Mesodermal cell (in vitro differentiated cells): ENCODE data around the gene CTNNBIP1.

Source experiments
- H3K27ac ChIP-seq: 2 replicates; pipeline ENCODE4 v1.7.0; 2013; ENCODE audit warnings: mild to moderate bottlenecking, low read depth, low read length, moderate library complexity; ENCODE audit not compliant: severe bottlenecking
- H3K36me3 ChIP-seq: 2 replicates; pipeline ENCODE4 v1.7.1; 2013; ENCODE audit warnings: mild to moderate bottlenecking, low read length, moderate library complexity; ENCODE audit not compliant: control insufficient read depth, insufficient read depth
- H3K4me1 ChIP-seq: one replicate; pipeline ENCODE4 v1.7.1; 2013; ENCODE audit warnings: mild to moderate bottlenecking, low read length; ENCODE audit not compliant: insufficient read depth, control insufficient read depth, poor library complexity, severe bottlenecking
- H3K4me3 ChIP-seq: 2 replicates; pipeline ENCODE4 v1.7.0; 2013; ENCODE audit warnings: low read length, control low read depth, mild to moderate bottlenecking; ENCODE audit not compliant: insufficient read depth, poor library complexity, severe bottlenecking; ENCODE audit errors: extremely low read depth
- H3K9me3 ChIP-seq: 2 replicates; pipeline ENCODE4 v1.7.1; 2013; ENCODE audit warnings: mild to moderate bottlenecking, low read length, moderate library complexity; ENCODE audit not compliant: control insufficient read depth
- WGBS, 2 experiments: methylation state at CpG; one replicate each; pipeline ENCODE4 v1.1.5; 2013; ENCODE audit warnings: missing lambda C conversion rate in 2 of 2; ENCODE audit not compliant: insufficient coverage in 2 of 2; 5-methylcytosine and 5-hydroxymethylcytosine counted together

Gene CTNNBIP1

DNA sequence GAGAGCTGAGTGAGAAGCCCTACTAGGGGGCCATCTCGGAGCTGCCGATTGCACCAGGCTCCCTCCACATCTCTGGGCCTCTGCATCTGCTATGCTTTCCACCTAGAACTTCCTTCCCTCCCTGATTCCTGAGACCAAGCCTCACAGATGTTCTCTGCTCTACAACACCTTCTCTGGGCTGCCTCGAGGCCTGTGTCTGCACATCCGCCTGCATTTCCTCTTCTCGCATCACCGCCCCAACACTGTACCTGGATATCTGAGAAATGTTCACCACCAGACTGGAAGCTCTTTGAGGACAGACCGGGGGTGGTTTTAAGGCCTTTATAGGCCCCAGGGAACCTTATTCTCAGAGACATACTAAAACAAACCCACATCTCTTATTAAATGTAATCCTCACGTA lies 20.7 kb downstream of the CTNNBIP1 start:
- Histone ChIP-seq H3K27ac (peak overlapping the region; percentile 85), H3K4me1 (peaks cover 62% of the 10 kb centered on the region), H3K4me3 (no peak overlapping the region), H3K9me3 (no peaks in the 10 kb centered on the region), H3K36me3 (peaks cover 14% of the 10 kb centered on the region)
- 97 to 98% methylated on average over 6 to 7 of the region's 8 CpGs for WGBS, 2 experiments

DNA sequence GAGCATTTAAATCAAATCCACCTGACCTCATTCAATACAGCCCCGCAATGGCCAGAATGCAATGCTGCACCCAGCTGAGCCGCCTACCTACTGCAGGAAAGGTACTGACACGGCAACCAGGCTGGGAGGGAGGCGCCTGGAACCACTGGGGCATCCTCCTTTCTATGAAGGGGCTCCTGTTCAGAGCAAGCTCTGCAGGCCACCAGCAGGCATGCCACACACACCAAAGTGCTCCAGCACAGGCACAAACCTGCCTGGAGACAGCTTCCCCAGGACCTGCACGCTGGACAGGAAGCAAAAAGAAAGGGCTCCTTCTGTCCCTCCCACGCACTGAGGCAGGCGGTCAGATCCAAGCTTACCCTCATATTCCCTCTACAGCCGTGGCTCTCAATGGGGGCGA lies 21.2 kb downstream of the CTNNBIP1 start:
- Histone ChIP-seq H3K4me3 (no peak overlapping the region), H3K36me3 (peaks cover 14% of the 10 kb centered on the region), H3K9me3 (no peaks in the 10 kb centered on the region), H3K4me1 (peaks cover 56% of the 10 kb centered on the region), H3K27ac (peak overlapping the region; percentile 85)
- 82 to 92% methylated on average over 7 to 9 of the region's 9 CpGs for WGBS, 2 experiments

GRCh38 chr1:9887070-9887469 lies 23.0 kb downstream of the CTNNBIP1 start:
- H3K9me3 ChIP-seq = no peaks in the 10 kb centered on the region
- 97 to 100% methylated on average over 3 to 4 of the region's 4 CpGs for WGBS, 2 experiments
- H3K4me1 ChIP-seq = peaks cover 40% of the 10 kb centered on the region
- H3K27ac ChIP-seq = no peak overlapping the region
- no peak overlapping the region for H3K4me3 ChIP-seq
- peaks cover 14% of the 10 kb centered on the region for H3K36me3 ChIP-seq

DNA sequence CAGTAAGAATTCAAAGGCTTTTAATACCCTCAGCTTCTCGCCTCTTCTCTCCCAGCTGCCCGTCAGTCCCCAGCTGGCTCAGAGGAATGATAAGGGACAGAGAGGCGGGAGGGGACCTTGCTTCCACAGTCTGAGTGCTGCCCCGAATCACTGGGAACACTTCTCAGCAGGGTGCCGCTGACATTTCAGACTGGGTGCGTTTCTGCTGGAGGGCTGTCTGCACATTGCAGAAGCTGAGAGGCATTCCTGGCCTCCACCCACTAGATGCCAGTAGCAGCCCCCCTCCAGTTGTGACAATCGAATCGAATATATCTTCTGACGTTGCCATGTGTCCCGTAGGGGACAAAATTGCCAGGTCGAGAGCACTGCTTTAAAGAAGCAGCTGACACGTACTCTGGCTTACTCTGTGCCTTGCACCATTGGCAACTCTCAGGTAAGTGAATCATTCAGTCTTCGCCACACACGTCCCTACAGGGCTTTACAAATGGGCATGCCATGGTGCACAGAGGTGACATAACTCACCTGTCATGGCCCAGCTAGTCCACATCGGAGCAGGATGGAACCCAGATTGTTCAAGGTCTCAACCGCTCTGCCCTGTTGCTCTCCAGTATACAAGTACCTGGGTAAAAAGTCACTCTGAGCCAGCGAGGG lies 23.9 kb downstream of the CTNNBIP1 start:
- Histone ChIP-seq H3K9me3 (no peaks in the 10 kb centered on the region), H3K4me3 (no peak overlapping the region), H3K36me3 (peaks cover 14% of the 10 kb centered on the region), H3K4me1 (peaks cover 36% of the 10 kb centered on the region), H3K27ac (no peak overlapping the region)
- 83 to 86% methylated on average over 15 to 16 of the region's 17 CpGs for WGBS, 2 experiments

DNA sequence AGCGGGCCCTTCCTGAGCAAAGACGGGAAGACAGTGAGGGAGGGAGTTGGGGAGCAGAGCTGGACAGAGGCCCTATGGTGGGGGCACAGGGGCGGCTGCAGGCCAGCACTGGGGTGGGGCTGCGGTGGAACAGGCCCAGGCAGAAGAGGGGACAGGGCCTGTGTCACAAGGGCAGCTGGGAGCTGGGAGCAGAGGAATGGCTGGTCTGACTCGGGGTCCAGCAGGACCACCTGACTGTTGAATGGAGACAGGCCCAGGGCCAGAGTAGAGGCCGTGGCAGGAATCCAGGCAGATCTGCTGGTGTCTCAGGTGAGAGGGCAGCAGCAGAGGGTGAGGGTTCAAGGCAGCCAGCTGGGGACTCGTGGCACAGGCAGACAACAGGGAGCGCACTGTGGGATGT lies 25.3 kb downstream of the CTNNBIP1 start:
- peaks cover 14% of the 10 kb centered on the region for H3K36me3 ChIP-seq
- WGBS, 2 experiments = 93 to 95% methylated on average over 8 of the region's 8 CpGs
- H3K27ac ChIP-seq = no peak overlapping the region
- peaks cover 24% of the 10 kb centered on the region for H3K4me1 ChIP-seq
- no peaks in the 10 kb centered on the region for H3K9me3 ChIP-seq
- H3K4me3 ChIP-seq = no peak overlapping the region

- no peak overlapping the region for H3K4me3 ChIP-seq
- WGBS, 2 experiments = 88 to 91% methylated on average over 10 to 11 of the region's 11 CpGs
- H3K9me3 ChIP-seq = no peaks in the 10 kb centered on the region
These were observed 26.3 kb downstream of the CTNNBIP1 start for GRCh38 chr1:9883585-9884449.

GRCh38 chr1:9882945-9883303 lies 27.1 kb downstream of the CTNNBIP1 start:
- no peak overlapping the region for H3K4me3 ChIP-seq
- WGBS, 2 experiments = 96 to 97% methylated on average over 12 of the region's 12 CpGs
- no peak overlapping the region for H3K27ac ChIP-seq
- no peaks in the 10 kb centered on the region for H3K9me3 ChIP-seq
- peaks cover 10% of the 10 kb centered on the region for H3K36me3 ChIP-seq
- H3K4me1 ChIP-seq = peaks cover 9% of the 10 kb centered on the region

More at GRCh38 chr1:9883585-9884449, 26.3 kb downstream of the CTNNBIP1 start:
- H3K27ac ChIP-seq = no peak overlapping the region
- H3K4me1 ChIP-seq = peaks cover 14% of the 10 kb centered on the region
- peaks cover 14% of the 10 kb centered on the region for H3K36me3 ChIP-seq

GRCh38 chr1:9882296-9882944 lies 27.6 kb downstream of the CTNNBIP1 start:
- 95 to 96% methylated on average over 10 to 12 of the region's 12 CpGs for whole genome bisulfite sequencing, 2 experiments
- Histone ChIP-seq H3K9me3 (no peaks in the 10 kb centered on the region), H3K36me3 (peaks cover 10% of the 10 kb centered on the region), H3K4me3 (no peak overlapping the region), H3K4me1 (peaks cover 9% of the 10 kb centered on the region), H3K27ac (no peak overlapping the region)

GRCh38 chr1:9881838-9882249 lies 28.2 kb downstream of the CTNNBIP1 start:
- WGBS, 2 experiments = 92 to 95% methylated on average over 1 of the region's 2 CpGs
- H3K4me1 ChIP-seq = peaks cover 9% of the 10 kb centered on the region
- no peak overlapping the region for H3K4me3 ChIP-seq
- peaks cover 9% of the 10 kb centered on the region for H3K36me3 ChIP-seq
- no peaks in the 10 kb centered on the region for H3K9me3 ChIP-seq
- H3K27ac ChIP-seq = no peak overlapping the region

GRCh38 chr1:9878404-9878803 lies 31.7 kb downstream of the CTNNBIP1 start:
- Histone ChIP-seq H3K9me3 (no peaks in the 10 kb centered on the region), H3K36me3 (no peaks in the 10 kb centered on the region), H3K27ac (no peak overlapping the region), H3K4me1 (peaks cover 5% of the 10 kb centered on the region), H3K4me3 (no peak overlapping the region)
- WGBS, 2 experiments = 84 to 97% methylated on average over 4 to 7 of the region's 9 CpGs
